ENCODE data around the gene OPTC. TPM values are rescaled to one million over a fixed set of nuclear protein-coding genes. Genes with fewer than 3 reads are reported as not detected.

The OPTC gene
- total RNA-seq, 4 donors from 2014 or later = not detected

- TF ChIP-seq, protein P1, sequence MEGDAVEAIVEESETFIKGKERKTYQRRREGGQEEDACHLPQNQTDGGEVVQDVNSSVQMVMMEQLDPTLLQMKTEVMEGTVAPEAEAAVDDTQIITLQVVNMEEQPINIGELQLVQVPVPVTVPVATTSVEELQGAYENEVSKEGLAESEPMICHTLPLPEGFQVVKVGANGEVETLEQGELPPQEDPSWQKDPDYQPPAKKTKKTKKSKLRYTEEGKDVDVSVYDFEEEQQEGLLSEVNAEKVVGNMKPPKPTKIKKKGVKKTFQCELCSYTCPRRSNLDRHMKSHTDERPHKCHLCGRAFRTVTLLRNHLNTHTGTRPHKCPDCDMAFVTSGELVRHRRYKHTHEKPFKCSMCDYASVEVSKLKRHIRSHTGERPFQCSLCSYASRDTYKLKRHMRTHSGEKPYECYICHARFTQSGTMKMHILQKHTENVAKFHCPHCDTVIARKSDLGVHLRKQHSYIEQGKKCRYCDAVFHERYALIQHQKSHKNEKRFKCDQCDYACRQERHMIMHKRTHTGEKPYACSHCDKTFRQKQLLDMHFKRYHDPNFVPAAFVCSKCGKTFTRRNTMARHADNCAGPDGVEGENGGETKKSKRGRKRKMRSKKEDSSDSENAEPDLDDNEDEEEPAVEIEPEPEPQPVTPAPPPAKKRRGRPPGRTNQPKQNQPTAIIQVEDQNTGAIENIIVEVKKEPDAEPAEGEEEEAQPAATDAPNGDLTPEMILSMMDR (IDR thresholded peaks at IDR 0.05; ENCODE audit: low read depth) = no peak
Observed at GRCh38 chr1:203480525-203481084, 13.3 kb upstream of the OPTC start.

GRCh38 chr1:203481196-203481595 lies 12.8 kb upstream of the OPTC start:
- TF ChIP-seq, protein P1 (IDR thresholded peaks at IDR 0.05; ENCODE audit: low read depth) = no peak

- TF ChIP-seq, protein P1 (IDR thresholded peaks at IDR 0.05; ENCODE audit: low read depth) = no peak
Observed at GRCh38 chr1:203486618-203487370, 7.2 kb upstream of the OPTC start.

DNA sequence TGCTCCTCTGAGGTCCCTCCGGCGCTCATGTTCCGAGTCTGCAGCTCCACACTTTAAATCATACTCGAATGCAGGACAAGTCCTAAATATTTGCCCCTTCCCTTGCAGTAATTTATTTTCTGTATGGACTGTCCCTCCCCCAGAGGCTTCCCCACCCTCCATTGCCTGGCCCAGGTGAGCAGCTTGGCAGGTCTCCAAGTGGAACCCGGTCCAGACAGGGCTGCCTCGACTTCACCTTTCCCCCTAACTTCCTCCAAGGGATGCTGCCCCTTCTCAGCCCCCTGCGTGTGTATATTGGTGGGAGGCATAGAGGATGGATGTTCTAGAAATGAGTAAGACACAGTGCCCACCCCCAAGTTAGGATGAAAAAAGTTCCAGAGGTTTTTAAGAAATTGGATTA lies 5.4 kb upstream of the OPTC start:
- TF ChIP-seq, protein P1 (IDR thresholded peaks at IDR 0.05; ENCODE audit: low read depth) = no peak

- TF ChIP-seq, protein P1 (IDR thresholded peaks at IDR 0.05; ENCODE audit: low read depth) = no peak
Observed at GRCh38 chr1:203490607-203491006, 3.3 kb upstream of the OPTC start.

DNA sequence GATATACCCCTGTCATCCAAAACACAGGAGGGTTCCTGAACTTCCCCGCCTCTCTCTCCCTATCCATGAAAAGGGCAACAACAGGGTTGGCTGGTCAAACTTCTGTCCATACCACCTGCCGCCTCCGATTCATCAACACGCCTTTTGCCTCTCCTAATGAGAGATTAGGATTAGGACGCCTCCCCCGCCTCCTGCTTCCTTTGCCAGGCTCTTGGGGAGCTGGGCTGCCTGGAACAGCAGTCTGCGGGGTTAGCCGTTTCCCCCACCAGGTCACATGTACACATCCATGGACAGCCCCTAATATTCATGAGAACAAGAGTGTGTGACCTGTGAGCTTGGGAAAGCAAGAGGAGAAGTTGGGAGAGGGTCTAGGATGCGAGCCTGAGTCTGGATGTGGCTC lies 2.3 kb upstream of the OPTC start:
- TF ChIP-seq, protein P1 (IDR thresholded peaks at IDR 0.05; ENCODE audit: low read depth) = no peak

DNA sequence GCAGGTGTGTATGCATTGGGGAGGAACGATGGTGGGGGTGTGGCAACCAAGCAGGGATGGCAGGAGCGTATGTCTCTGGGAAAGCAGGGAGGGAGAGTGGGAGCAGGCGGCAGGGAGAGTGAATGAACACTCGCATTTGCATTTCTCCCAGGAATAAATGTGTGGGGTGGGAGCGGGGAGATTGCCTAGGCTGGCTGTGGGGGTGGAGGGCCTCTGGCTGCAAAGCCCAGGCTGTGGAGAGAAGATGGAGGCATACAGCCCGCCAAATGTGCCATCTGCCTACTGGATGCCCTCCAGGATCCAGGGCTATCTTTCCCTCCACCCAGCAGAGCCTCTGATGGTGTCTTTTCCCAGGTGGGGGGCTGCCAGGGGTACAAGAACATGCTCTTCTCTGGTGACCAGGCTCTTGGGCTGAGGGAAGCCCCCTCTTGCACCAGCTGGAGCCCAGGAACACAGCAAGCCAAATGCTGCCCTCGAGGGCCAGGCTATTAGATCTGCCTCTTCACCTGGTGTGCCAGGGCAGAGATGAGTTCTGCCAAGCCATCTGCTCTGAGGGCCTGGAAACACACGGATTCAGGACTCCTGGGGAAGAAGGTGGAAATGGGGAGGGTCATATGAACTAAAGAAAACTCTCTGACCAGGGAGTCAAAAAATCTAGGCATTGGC lies 1.7 kb upstream of the OPTC start:
- TF ChIP-seq, protein P1 (IDR thresholded peaks at IDR 0.05; ENCODE audit: low read depth) = no peak
